Kidney (tissue), 14 donors: ENCODE data around the gene ZFR2. TPM values are rescaled to one million over a fixed set of nuclear protein-coding genes. Genes with fewer than 3 reads are reported as not detected.
A peak's percentile ranks its signal among the peaks of the same experiment; 100 is the strongest.

Source experiments
- DNase-seq, 5 donors: peaks; one replicate each; pipeline ENCODE4 v3.0.0-alpha.2; 2013 to 2020
- FAIRE-seq: peaks from 2 replicates; lab custom pipeline; 2012; peaks lifted over from hg19 to GRCh38; lab: Jason Lieb, UNC
- H3K27ac ChIP-seq, 2 donors: one replicate each; pipeline ENCODE4 v1.7.0; 2013; ENCODE audit warnings: low read depth in 2 of 2, low read length in 2 of 2, inconsistent platforms in 1 of 2
- H3K27me3 ChIP-seq: one replicate; pipeline ENCODE4 v1.7.1; 2013; ENCODE audit warnings: low read length, inconsistent platforms; ENCODE audit not compliant: control insufficient read depth, insufficient read depth
- H3K36me3 ChIP-seq, 3 donors: one replicate each; pipeline versions ENCODE4 v1.7.0 to v1.7.1; 2013; ENCODE audit warnings: low read length in 3 of 3, control low read depth in 1 of 3, inconsistent platforms in 1 of 3; ENCODE audit not compliant: insufficient read depth in 3 of 3, control insufficient read depth in 2 of 3
- H3K4me1 ChIP-seq, 3 donors: one replicate each; pipeline versions ENCODE4 v1.7.0 to v1.7.1; 2013; ENCODE audit warnings: low read length in 3 of 3, inconsistent platforms in 1 of 3, low read depth in 1 of 3; ENCODE audit not compliant: control insufficient read depth in 2 of 3, insufficient read depth in 2 of 3
- H3K4me3 ChIP-seq, 3 donors: one replicate each; pipeline versions ENCODE4 v1.7.0 to v1.8.1; 2013; ENCODE audit warnings: low read length in 3 of 3, control low read depth in 1 of 3, inconsistent platforms in 1 of 3
- H3K9ac ChIP-seq, 3 donors: one replicate each; pipeline versions ENCODE4 v1.7.0 to v1.7.1; 2013; ENCODE audit warnings: low read length in 3 of 3, control low read depth in 1 of 3, inconsistent platforms in 1 of 3
- H3K9me3 ChIP-seq, 3 donors: one replicate each; pipeline versions ENCODE4 v1.7.0 to v1.7.1; 2013; ENCODE audit warnings: low read length in 3 of 3, control low read depth in 1 of 3, inconsistent platforms in 1 of 3; ENCODE audit not compliant: control insufficient read depth in 2 of 3, insufficient read depth in 1 of 3
- intact Hi-C: fragments of 100-400 bp; cut with DNase I; formaldehyde crosslinking; loops from one replicate; pipeline ENCODE4 v1.11.1; 2022
- polyA plus RNA-seq: library from polyadenylated mRNA; stranded (reverse); fragments of 350-450 nt; fragmentation: Illumina TruSeq; extraction: RNeasy Lipid Tissue Mini Kit (QIAGEN cat#74804); gene quantifications from one replicate; pipeline ENCODE4 v1.2.3, GENCODE V29; 2014; ENCODE audit warnings: low read depth, low replicate concordance; ENCODE audit not compliant: insufficient read depth
- total RNA-seq: library from RNA; stranded (reverse); fragmentation: NEBNext Ultra II Directional; extraction: Animal tissue kit (Norgen Biotek cat#: 25700); gene quantifications from one replicate; pipeline ENCODE4 v1.2.1, GENCODE V29; 2021
- TF ChIP-seq, protein P1 (sequence below): IDR thresholded peaks from 3 replicates; pipeline ENCODE4 v1.5.1; 2012; ENCODE audit warnings: mild to moderate bottlenecking, moderate library complexity, borderline replicate concordance; ENCODE audit not compliant: insufficient read depth; ENCODE audit errors: extremely low read depth
- donor health status: control.
- donor health status: control.
- donor health status: control.
- donor health status: control.
- donor health status: control.
- donor health status: DM: yes; HTN: yes; CAD: no.
- donor health status: Normal renal cell carcinoma (clear cell type).

The ZFR2 gene
- total and polyA plus RNA-seq, 2 donors from 2014 or later: 0.22 TPM; not detected in 1

DNA sequence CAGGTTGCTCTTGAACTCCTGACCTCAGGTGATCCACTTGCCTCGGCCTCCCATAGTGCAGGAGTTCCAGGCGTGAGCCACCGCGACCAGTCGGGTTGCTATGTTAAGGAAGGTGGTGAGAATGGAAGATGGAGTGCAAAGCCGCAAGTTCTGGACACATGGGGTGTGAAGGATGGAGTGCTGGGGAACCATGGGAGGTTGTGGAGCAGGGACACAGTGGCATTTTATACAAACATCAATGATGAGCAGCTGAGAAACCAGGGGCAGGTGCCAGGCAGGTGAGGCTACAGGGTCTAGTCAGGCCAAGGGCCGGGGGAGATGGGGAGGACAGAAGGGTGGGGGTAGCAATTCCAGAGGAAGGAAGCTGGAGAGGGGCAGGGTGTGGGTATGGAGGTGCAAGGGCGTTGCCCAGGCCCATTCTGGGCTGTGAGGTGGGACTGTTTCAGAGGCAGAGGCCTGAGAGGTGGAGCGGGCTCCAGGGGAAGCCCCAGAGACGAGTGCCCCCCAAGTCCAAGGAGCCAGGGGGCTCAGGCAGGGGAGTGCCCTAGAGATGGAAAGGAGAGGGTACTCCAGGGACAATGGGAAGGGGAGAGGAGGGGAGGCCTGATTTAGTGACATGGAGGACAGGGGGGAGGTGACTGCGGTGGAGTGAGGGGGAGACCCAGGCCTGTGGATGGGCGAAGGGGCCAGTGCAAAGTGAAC lies 94.9 kb downstream of the ZFR2 start:
- Histone ChIP-seq H3K9me3 (no peaks in the 10 kb centered on the region), H3K4me3 (no peak overlapping the region), H3K9ac (no peak overlapping the region), H3K27me3 (no peaks in the 10 kb centered on the region), H3K36me3 (no peaks in the 10 kb centered on the region), H3K27ac (no peak overlapping the region), H3K4me1 (no peaks in the 10 kb centered on the region)
- DNase-seq: no peak
- FAIRE-seq: no peak
- intact Hi-C loops: no loop called here
- TF ChIP-seq, protein P1, sequence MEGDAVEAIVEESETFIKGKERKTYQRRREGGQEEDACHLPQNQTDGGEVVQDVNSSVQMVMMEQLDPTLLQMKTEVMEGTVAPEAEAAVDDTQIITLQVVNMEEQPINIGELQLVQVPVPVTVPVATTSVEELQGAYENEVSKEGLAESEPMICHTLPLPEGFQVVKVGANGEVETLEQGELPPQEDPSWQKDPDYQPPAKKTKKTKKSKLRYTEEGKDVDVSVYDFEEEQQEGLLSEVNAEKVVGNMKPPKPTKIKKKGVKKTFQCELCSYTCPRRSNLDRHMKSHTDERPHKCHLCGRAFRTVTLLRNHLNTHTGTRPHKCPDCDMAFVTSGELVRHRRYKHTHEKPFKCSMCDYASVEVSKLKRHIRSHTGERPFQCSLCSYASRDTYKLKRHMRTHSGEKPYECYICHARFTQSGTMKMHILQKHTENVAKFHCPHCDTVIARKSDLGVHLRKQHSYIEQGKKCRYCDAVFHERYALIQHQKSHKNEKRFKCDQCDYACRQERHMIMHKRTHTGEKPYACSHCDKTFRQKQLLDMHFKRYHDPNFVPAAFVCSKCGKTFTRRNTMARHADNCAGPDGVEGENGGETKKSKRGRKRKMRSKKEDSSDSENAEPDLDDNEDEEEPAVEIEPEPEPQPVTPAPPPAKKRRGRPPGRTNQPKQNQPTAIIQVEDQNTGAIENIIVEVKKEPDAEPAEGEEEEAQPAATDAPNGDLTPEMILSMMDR: no peak

DNA sequence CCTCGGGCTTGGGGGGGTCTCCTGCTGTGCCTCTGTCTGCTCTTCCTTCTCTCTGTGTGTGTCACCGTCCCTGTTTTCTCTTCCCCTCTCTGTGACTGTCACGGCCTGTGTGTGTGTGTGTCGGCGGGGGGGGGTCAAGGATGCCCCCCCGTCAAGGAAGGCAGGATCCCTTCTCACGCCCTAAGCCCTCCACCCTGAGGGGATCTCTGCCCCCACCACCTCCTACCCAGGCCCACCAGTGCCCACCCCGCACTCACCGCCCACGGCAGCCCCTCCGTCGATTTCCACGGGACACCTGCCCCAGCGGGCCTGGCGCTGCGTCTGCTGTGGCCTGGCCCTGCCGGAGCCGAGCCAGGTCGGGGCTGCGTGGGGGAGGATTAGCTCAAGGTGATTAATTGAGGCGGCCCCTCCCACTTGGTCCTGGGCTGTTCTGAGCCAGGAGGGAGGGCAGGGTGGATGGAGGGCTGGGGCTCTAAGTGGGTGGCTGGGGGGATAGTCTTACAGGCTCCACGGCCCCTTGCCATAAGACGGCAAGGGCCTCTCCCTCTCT lies 96.9 kb downstream of the ZFR2 start, which contains the start of gene RAX2:
RAX2 (minus strand) TSS at position 323 of the 550 bp plus-strand sequence. CDS start 486 bp downstream, outside the sequence.
- Histone ChIP-seq H3K4me1 (no peaks in the 10 kb centered on the region), H3K9ac (no peak within 1 kb of the TSS), H3K27ac (no peak within 1 kb of the TSS), H3K27me3 (no peaks in the 10 kb centered on the region), H3K36me3 (no peaks in the 10 kb centered on the region), H3K9me3 (no peaks in the 10 kb centered on the region), H3K4me3 (no peak within 1 kb of the TSS)
- no peak for FAIRE-seq
- intact Hi-C loops: no loop called here
- TF ChIP-seq, protein P1: no peak
- peak in 4 of 5 donors; percentile 74 to 76 (median 75) for DNase-seq

DNA sequence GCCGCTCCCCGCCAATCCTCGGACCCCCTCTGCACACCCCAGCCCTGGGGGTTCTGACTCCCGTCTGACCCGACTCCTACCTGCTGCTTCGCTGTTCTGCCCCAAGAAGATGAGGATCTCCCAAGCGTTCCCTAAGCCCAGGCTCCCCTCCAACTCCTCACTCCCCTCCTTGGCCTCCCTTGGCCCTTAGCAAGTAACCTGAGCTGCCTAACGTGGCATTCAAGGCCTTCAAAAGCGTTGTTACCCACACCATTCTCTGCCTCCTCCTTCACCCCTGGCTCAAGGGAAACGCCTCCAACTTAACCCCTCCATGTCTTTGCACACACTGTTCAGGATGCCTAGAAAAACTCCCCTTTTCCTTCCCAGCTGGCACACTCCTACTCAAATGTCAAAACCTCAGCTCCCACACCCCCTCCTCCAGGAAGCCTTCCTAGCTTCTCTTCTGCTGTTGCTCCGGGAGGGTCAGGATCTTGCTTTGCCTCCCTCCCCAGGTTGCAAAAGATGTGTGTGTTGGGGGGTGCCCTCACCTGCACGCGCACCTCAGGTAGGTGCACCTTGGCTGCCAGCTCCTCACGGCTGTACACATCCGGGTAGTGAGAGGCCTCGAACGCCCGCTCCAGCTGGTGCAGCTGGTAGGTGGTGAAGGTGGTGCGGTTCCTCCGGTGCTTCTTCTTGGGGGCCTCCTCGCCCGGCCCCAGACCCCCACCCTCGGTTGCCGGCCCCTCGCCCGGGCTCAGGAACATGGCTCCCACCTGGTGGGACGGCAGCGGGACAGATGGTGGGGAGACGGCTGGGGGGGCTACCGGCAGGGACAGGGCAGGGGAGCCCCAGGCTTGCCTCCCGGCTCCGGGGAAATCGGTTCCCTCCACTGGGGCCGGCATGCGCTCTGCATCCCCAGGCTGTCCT lies 97.6 kb downstream of the ZFR2 start:
- Histone ChIP-seq H3K9me3 (no peaks in the 10 kb centered on the region), H3K4me3 (no peak overlapping the region), H3K36me3 (peaks cover 0 to 5% (median 2%) of the 10 kb centered on the region in 3 donors), H3K9ac (no peak overlapping the region), H3K4me1 (no peaks in the 10 kb centered on the region), H3K27ac (no peak overlapping the region), H3K27me3 (no peaks in the 10 kb centered on the region)
- TF ChIP-seq, protein P1: no peak
- intact Hi-C loops: no loop called here
- FAIRE-seq: no peak
- peak in 2 of 5 donors; percentile 23 to 29 for DNase-seq
